NCI-H2107 treated with DMSO at 0.1 percent for 48 hours (cell line): ENCODE measurements around the gene ATRN.

Experiments used
- DNase-seq: peaks from one replicate; lab custom pipeline; 2025; ENCODE audit not compliant: unreplicated experiment; lab: John Stamatoyannopoulos, UW

The ATRN gene

GRCh38 chr20:3673221-3674070, 202.6 kb downstream of the ATRN start:
- no peak for DNase-seq

GRCh38 chr20:3674447-3674846, 203.6 kb downstream of the ATRN start:
- no peak for DNase-seq

GRCh38 chr20:3674995-3675900, 204.4 kb downstream of the ATRN start:
- DNase-seq, result no peak

GRCh38 chr20:3677733-3678132, 206.9 kb downstream of the ATRN start:
- DNase-seq, result no peak

- DNase-seq, result no peak
Measured at GRCh38 chr20:3678198-3678597, 207.4 kb downstream of the ATRN start.

- DNase-seq, result no peak
Measured at GRCh38 chr20:3678856-3679720, 208.3 kb downstream of the ATRN start.

GRCh38 chr20:3679749-3680700, 209.2 kb downstream of the ATRN start:
- no peak for DNase-seq

- no peak for DNase-seq
Measured at GRCh38 chr20:3680701-3681351, 210.0 kb downstream of the ATRN start.

GRCh38 chr20:3681352-3681930, 210.6 kb downstream of the ATRN start:
- no peak for DNase-seq

- no peak for DNase-seq
Measured at GRCh38 chr20:3681931-3682781, 211.3 kb downstream of the ATRN start, which contains the start of gene ADAM33. ADAM33 (minus strand) TSS chr20:3682010; CDS start chr20:3682004, 6 bp downstream.

GRCh38 chr20:3685341-3685740, 214.5 kb downstream of the ATRN start:
- no peak for DNase-seq

GRCh38 chr20:3686421-3686820, 215.6 kb downstream of the ATRN start:
- DNase-seq, result no peak

- DNase-seq, result no peak
Measured at GRCh38 chr20:3686867-3687321, 216.1 kb downstream of the ATRN start.

GRCh38 chr20:3687655-3688054, 216.8 kb downstream of the ATRN start:
- DNase-seq, result no peak

- DNase-seq, result no peak
Measured at GRCh38 chr20:3689978-3690377, 219.2 kb downstream of the ATRN start.

- no peak for DNase-seq
Measured at GRCh38 chr20:3690413-3690812, 219.6 kb downstream of the ATRN start.

- DNase-seq, result no peak
Measured at GRCh38 chr20:3691306-3691705, 220.5 kb downstream of the ATRN start.

- no peak for DNase-seq
Measured at GRCh38 chr20:3691897-3692296, 221.1 kb downstream of the ATRN start.
